ENCODE data around the gene ZNF362.

GRCh38 chr1:33299461-33300155 is 43.3 kb downstream of the ZNF362 start:
- TF ChIP-seq CTCF (IDR thresholded peaks at IDR 0.05) = no peak
- no peak for TF ChIP-seq POLR2AphosphoS5 (IDR thresholded peaks at IDR 0.05; ENCODE audit: insufficient read depth in 1 of 2, low read depth in 1 of 2)
